Ascending aorta (tissue), 2 donors: ENCODE measurements around the gene ZNF853. TPM values are rescaled to one million over a fixed set of nuclear protein-coding genes. Genes with fewer than 3 reads are reported as not detected.

Experiments
- DNase-seq, 2 donors: peaks; one replicate each; pipeline ENCODE4 v3.0.0-alpha.2; 2019; ENCODE audit warnings: low spot score in 2 of 2
- H3K27ac ChIP-seq, 2 donors: fragments of 200-600 bp; sonication (generic); one replicate each; pipeline ENCODE4 v1.5.1; 2016 to 2017; ENCODE audit warnings: mild to moderate bottlenecking in 1 of 2
- H3K27me3 ChIP-seq: fragments of 200-600 bp; sonication (generic); one replicate; pipeline ENCODE4 v1.5.1; 2017
- H3K36me3 ChIP-seq, 2 donors: fragments of 200-600 bp; sonication (generic); one replicate each; pipeline ENCODE4 v1.5.1; 2016
- H3K4me1 ChIP-seq, 2 donors: fragments of 200-600 bp; sonication (generic); one replicate each; pipeline ENCODE4 v1.5.1; 2016 to 2017; ENCODE audit warnings: mild to moderate bottlenecking in 1 of 2
- H3K4me3 ChIP-seq, 2 donors: fragments of 200-600 bp; sonication (generic); one replicate each; pipeline ENCODE4 v1.5.1; 2016 to 2017; ENCODE audit warnings: mild to moderate bottlenecking in 1 of 2
- H3K9me3 ChIP-seq, 2 donors: fragments of 200-600 bp; sonication (generic); one replicate each; pipeline ENCODE4 v1.5.1; 2016
- intact Hi-C: fragments of 100-400 bp; cut with DNase I; formaldehyde crosslinking; loops from one replicate; pipeline ENCODE4 v1.15.1; 2023
- total RNA-seq: library from RNA; depleted of rRNA; stranded (reverse); fragments of >200 nt; gene quantifications from one replicate; pipeline ENCODE4 v1.1.0, GENCODE V29; 2016
- TF ChIP-seq, protein P1 (sequence below), 3 experiments: fragments of 200-600 bp in 2 of 3; fragments of 450-650 bp in 1 of 3; sonication (generic) in 2 of 3; IDR thresholded peaks; one replicate each; pipeline ENCODE4 v1.5.1; 2016 to 2019; ENCODE audit warnings: antibody characterized with exemption in 3 of 3, mild to moderate bottlenecking in 1 of 3, moderate library complexity in 1 of 3

ZNF853 gene
- total RNA-seq, 1 donor from 2014 or later: 12.2 TPM

- DNase-seq: no peak
- TF ChIP-seq, protein P1, sequence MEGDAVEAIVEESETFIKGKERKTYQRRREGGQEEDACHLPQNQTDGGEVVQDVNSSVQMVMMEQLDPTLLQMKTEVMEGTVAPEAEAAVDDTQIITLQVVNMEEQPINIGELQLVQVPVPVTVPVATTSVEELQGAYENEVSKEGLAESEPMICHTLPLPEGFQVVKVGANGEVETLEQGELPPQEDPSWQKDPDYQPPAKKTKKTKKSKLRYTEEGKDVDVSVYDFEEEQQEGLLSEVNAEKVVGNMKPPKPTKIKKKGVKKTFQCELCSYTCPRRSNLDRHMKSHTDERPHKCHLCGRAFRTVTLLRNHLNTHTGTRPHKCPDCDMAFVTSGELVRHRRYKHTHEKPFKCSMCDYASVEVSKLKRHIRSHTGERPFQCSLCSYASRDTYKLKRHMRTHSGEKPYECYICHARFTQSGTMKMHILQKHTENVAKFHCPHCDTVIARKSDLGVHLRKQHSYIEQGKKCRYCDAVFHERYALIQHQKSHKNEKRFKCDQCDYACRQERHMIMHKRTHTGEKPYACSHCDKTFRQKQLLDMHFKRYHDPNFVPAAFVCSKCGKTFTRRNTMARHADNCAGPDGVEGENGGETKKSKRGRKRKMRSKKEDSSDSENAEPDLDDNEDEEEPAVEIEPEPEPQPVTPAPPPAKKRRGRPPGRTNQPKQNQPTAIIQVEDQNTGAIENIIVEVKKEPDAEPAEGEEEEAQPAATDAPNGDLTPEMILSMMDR (IDR thresholded peaks at IDR 0.05): no peak
- Histone ChIP-seq H3K27me3 (no peaks in the 10 kb centered on the region), H3K4me3 (no peak overlapping the region), H3K36me3 (peaks cover 41 to 61% of the 10 kb centered on the region in 2 donors), H3K27ac (no peak overlapping the region), H3K9me3 (no peaks in the 10 kb centered on the region), H3K4me1 (peaks cover 0 to 7% of the 10 kb centered on the region in 2 donors)
- intact Hi-C loops: no loop called here
Measured at GRCh38 chr7:6642239-6642839, 26.9 kb downstream of the ZNF853 start.

- TF ChIP-seq, protein P1 (IDR thresholded peaks at IDR 0.05): no peak
- peaks cover 44 to 67% of the 10 kb centered on the region in 2 donors for H3K36me3 ChIP-seq
- no peak overlapping the region for H3K27ac ChIP-seq
- no peak overlapping the region for H3K4me3 ChIP-seq
- no peaks in the 10 kb centered on the region for H3K27me3 ChIP-seq
- H3K4me1 ChIP-seq: peaks cover 0 to 4% of the 10 kb centered on the region in 2 donors
- no peaks in the 10 kb centered on the region for H3K9me3 ChIP-seq
- intact Hi-C loops: no loop called here
- no peak for DNase-seq
Measured at GRCh38 chr7:6642861-6643640, 27.6 kb downstream of the ZNF853 start.

GRCh38 chr7:6643915-6644625 lies 28.7 kb downstream of the ZNF853 start:
- no peak overlapping the region for H3K27ac ChIP-seq
- no peak for DNase-seq
- no peaks in the 10 kb centered on the region for H3K4me1 ChIP-seq
- peaks cover 50 to 76% of the 10 kb centered on the region in 2 donors for H3K36me3 ChIP-seq
- H3K4me3 ChIP-seq: no peak overlapping the region
- intact Hi-C loops: no loop called here
- no peaks in the 10 kb centered on the region for H3K27me3 ChIP-seq
- TF ChIP-seq, protein P1 (IDR thresholded peaks at IDR 0.05): no peak
- no peaks in the 10 kb centered on the region for H3K9me3 ChIP-seq

GRCh38 chr7:6644728-6645127 lies 29.3 kb downstream of the ZNF853 start:
- TF ChIP-seq, protein P1 (IDR thresholded peaks at IDR 0.05): no peak
- H3K9me3 ChIP-seq: no peaks in the 10 kb centered on the region
- H3K27ac ChIP-seq: no peak overlapping the region
- intact Hi-C loops: no loop called here
- H3K4me1 ChIP-seq: no peaks in the 10 kb centered on the region
- H3K36me3 ChIP-seq: peaks cover 50 to 79% of the 10 kb centered on the region in 2 donors
- no peak overlapping the region for H3K4me3 ChIP-seq
- H3K27me3 ChIP-seq: no peaks in the 10 kb centered on the region
- DNase-seq: no peak

GRCh38 chr7:6646465-6646864 lies 31.1 kb downstream of the ZNF853 start:
- Histone ChIP-seq H3K36me3 (peaks cover 56 to 88% of the 10 kb centered on the region in 2 donors), H3K9me3 (no peaks in the 10 kb centered on the region), H3K4me3 (no peak overlapping the region), H3K27ac (no peak overlapping the region), H3K27me3 (no peaks in the 10 kb centered on the region), H3K4me1 (no peaks in the 10 kb centered on the region)
- TF ChIP-seq, protein P1 (IDR thresholded peaks at IDR 0.05): no peak
- DNase-seq: no peak
- intact Hi-C loops: no loop called here
